ENCODE measurements around the gene FBLL1.

GRCh38 chr5:168489059-168489458 is 40.0 kb upstream of the FBLL1 start:
- TF ChIP-seq POLR2A (IDR thresholded peaks at IDR 0.05; ENCODE audit: low read depth) = no peak
- TF ChIP-seq POLR2AphosphoS5 (IDR thresholded peaks at IDR 0.05) = no peak
- no peak for TF ChIP-seq CTCF (IDR thresholded peaks at IDR 0.05)
- TF ChIP-seq EP300 (IDR thresholded peaks at IDR 0.05) = no peak

Measured in esophagus muscularis mucosa (tissue), 4 donors.